PC-3 (cell line): ENCODE data around the gene SPPL2B.

Experiments used
- EZH2 ChIP-seq: fragments of 300-600 bp; sonication (generic); IDR thresholded peaks from one replicate; pipeline ENCODE4 v1.6.1; 2017; ENCODE audit warnings: antibody characterized with exemption, mild to moderate bottlenecking, low read length; ENCODE audit not compliant: unreplicated experiment
- TF ChIP-seq, protein P1 (sequence below): fragments of 300-600 bp; sonication (generic); conservative IDR thresholded peaks from 2 replicates; pipeline ENCODE4 v1.5.1; 2017; ENCODE audit warnings: antibody characterized with exemption, low read depth, mild to moderate bottlenecking, low read length

GRCh38 chr19:2399582-2399981 is 71.1 kb downstream of the SPPL2B start:
- TF ChIP-seq, protein P1, sequence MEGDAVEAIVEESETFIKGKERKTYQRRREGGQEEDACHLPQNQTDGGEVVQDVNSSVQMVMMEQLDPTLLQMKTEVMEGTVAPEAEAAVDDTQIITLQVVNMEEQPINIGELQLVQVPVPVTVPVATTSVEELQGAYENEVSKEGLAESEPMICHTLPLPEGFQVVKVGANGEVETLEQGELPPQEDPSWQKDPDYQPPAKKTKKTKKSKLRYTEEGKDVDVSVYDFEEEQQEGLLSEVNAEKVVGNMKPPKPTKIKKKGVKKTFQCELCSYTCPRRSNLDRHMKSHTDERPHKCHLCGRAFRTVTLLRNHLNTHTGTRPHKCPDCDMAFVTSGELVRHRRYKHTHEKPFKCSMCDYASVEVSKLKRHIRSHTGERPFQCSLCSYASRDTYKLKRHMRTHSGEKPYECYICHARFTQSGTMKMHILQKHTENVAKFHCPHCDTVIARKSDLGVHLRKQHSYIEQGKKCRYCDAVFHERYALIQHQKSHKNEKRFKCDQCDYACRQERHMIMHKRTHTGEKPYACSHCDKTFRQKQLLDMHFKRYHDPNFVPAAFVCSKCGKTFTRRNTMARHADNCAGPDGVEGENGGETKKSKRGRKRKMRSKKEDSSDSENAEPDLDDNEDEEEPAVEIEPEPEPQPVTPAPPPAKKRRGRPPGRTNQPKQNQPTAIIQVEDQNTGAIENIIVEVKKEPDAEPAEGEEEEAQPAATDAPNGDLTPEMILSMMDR: no peak
- no peak for TF ChIP-seq EZH2
